ENCODE measurements around the gene RBFOX2. TPM values are rescaled to one million over a fixed set of nuclear protein-coding genes. Genes with fewer than 3 reads are reported as not detected.

RBFOX2 gene
- total and polyA plus RNA-seq, 2 of the 13 experiments (the other 11 are each of a cell fraction or from before 2014, with no cell fraction given): 37.3 to 40.4 TPM

DNA sequence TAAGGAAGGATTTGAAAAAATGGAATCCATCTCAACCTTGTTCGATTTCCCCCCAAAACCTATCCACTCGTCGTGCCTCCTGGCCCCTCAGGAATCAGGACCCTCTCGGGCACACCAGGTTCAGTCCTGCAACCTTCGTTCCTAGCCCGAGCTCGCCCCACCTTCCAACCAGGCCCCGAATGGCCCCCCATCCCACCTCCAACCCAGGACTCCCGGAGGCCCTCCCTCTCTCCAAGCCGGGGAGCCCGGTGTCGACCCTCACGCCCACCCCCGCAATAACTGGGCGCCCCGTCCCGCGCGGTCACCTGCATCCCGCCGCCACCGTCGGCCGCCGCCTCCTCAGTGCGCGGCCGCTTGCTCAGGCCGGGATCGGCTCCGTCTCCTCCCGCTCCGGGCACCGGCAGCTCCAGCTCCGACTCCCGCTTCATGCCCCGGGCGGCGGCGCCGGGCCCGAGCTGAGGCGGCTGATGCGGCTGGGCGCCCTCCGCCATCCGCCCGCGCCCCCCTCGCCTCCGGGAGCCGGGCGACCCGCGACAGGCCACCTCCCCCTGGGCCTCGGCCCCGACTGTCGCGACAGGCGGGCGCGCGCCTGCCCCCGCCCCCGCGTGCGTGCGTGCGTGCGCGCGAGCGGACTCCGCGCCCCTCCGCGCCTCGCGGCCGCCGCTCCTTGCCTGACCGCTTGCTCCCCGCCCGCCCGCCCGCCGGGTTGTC, 534 bp downstream of the RBFOX2 start (continued):
- TF ChIP-seq, protein P1, sequence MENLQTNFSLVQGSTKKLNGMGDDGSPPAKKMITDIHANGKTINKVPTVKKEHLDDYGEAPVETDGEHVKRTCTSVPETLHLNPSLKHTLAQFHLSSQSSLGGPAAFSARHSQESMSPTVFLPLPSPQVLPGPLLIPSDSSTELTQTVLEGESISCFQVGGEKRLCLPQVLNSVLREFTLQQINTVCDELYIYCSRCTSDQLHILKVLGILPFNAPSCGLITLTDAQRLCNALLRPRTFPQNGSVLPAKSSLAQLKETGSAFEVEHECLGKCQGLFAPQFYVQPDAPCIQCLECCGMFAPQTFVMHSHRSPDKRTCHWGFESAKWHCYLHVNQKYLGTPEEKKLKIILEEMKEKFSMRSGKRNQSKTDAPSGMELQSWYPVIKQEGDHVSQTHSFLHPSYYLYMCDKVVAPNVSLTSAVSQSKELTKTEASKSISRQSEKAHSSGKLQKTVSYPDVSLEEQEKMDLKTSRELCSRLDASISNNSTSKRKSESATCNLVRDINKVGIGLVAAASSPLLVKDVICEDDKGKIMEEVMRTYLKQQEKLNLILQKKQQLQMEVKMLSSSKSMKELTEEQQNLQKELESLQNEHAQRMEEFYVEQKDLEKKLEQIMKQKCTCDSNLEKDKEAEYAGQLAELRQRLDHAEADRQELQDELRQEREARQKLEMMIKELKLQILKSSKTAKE (CRISPR knock-in tag; IDR thresholded peaks at IDR 0.05; ENCODE audit: borderline replicate concordance): no peak
- TF ChIP-seq ZNF644 (CRISPR knock-in tag; IDR thresholded peaks at IDR 0.05; ENCODE audit: low read depth) (no peak), ZNF431 (CRISPR knock-in tag; IDR thresholded peaks at IDR 0.05; ENCODE audit: borderline replicate concordance, low read depth) (no peak), NKX3-1 (CRISPR knock-in tag; IDR thresholded peaks at IDR 0.05) (no peak), ZNF512 (CRISPR knock-in tag; IDR thresholded peaks at IDR 0.05) (no peak), ZNF333 (CRISPR knock-in tag; IDR thresholded peaks at IDR 0.05; ENCODE audit: borderline replicate concordance) (no peak), KDM3A (CRISPR knock-in tag; IDR thresholded peaks at IDR 0.05; ENCODE audit: low read depth) (no peak), ZNF3 (CRISPR knock-in tag; IDR thresholded peaks at IDR 0.05) (no peak), MEIS2 (CRISPR knock-in tag; IDR thresholded peaks at IDR 0.05) (no peak), ZNF761 (CRISPR knock-in tag; conservative IDR thresholded peaks at IDR 0.05) (0 out of 2 replicates have a peak, but pooled peaks have one; percentile 58), IRF2 (CRISPR knock-in tag; IDR thresholded peaks at IDR 0.05) (no peak), XRCC5 (optimal IDR thresholded peaks at IDR 0.05; ENCODE audit: low read length) (no peak), ADNP (CRISPR knock-in tag; IDR thresholded peaks at IDR 0.05) (no peak), ZNF670 (CRISPR knock-in tag; IDR thresholded peaks at IDR 0.05; ENCODE audit: borderline replicate concordance) (no peak), MEF2D (CRISPR knock-in tag; IDR thresholded peaks at IDR 0.05) (no peak), ZSCAN25 (CRISPR knock-in tag; IDR thresholded peaks at IDR 0.05) (no peak), ZNF121 (CRISPR knock-in tag; IDR thresholded peaks at IDR 0.05) (0 out of 2 replicates have a peak, but pooled peaks have one; percentile 6), ZNF788 (CRISPR knock-in tag; IDR thresholded peaks at IDR 0.05; ENCODE audit: borderline replicate concordance) (no peak), SALL2 (CRISPR knock-in tag; IDR thresholded peaks at IDR 0.05) (peak; percentile 37; the same call in 1 of the 2 replicates)
- TF ChIP-seq, protein P2, sequence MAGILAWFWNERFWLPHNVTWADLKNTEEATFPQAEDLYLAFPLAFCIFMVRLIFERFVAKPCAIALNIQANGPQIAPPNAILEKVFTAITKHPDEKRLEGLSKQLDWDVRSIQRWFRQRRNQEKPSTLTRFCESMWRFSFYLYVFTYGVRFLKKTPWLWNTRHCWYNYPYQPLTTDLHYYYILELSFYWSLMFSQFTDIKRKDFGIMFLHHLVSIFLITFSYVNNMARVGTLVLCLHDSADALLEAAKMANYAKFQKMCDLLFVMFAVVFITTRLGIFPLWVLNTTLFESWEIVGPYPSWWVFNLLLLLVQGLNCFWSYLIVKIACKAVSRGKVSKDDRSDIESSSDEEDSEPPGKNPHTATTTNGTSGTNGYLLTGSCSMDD (CRISPR knock-in tag; IDR thresholded peaks at IDR 0.05): no peak
- TF ChIP-seq, protein P3, sequence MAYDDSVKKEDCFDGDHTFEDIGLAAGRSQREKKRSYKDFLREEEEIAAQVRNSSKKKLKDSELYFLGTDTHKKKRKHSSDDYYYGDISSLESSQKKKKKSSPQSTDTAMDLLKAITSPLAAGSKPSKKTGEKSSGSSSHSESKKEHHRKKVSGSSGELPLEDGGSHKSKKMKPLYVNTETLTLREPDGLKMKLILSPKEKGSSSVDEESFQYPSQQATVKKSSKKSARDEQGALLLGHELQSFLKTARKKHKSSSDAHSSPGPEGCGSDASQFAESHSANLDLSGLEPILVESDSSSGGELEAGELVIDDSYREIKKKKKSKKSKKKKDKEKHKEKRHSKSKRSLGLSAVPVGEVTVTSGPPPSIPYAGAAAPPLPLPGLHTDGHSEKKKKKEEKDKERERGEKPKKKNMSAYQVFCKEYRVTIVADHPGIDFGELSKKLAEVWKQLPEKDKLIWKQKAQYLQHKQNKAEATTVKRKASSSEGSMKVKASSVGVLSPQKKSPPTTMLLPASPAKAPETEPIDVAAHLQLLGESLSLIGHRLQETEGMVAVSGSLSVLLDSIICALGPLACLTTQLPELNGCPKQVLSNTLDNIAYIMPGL (CRISPR knock-in tag; IDR thresholded peaks at IDR 0.05; ENCODE audit: borderline replicate concordance in 1 of 2, low read depth in 1 of 2): peak; percentile 36 to 53; a peak in 2 of 4 replicates
- TF ChIP-seq, protein P4, sequence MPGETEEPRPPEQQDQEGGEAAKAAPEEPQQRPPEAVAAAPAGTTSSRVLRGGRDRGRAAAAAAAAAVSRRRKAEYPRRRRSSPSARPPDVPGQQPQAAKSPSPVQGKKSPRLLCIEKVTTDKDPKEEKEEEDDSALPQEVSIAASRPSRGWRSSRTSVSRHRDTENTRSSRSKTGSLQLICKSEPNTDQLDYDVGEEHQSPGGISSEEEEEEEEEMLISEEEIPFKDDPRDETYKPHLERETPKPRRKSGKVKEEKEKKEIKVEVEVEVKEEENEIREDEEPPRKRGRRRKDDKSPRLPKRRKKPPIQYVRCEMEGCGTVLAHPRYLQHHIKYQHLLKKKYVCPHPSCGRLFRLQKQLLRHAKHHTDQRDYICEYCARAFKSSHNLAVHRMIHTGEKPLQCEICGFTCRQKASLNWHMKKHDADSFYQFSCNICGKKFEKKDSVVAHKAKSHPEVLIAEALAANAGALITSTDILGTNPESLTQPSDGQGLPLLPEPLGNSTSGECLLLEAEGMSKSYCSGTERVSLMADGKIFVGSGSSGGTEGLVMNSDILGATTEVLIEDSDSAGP (CRISPR knock-in tag; IDR thresholded peaks at IDR 0.05; ENCODE audit: borderline replicate concordance): peak; percentile 50; the same call in 1 of the 2 replicates
